C4-2B (cell line): ENCODE measurements around the gene C12orf42.

Source experiments
- ZFX ChIP-seq: fragments of 450-650 bp; IDR thresholded peaks from 2 replicates; pipeline ENCODE4 v1.6.1; 2017
- TF ChIP-seq, protein P1 (sequence below): fragments of 450-650 bp; conservative IDR thresholded peaks from 2 replicates; pipeline ENCODE4 v1.5.1; 2017; ENCODE audit warnings: mild to moderate bottlenecking

DNA sequence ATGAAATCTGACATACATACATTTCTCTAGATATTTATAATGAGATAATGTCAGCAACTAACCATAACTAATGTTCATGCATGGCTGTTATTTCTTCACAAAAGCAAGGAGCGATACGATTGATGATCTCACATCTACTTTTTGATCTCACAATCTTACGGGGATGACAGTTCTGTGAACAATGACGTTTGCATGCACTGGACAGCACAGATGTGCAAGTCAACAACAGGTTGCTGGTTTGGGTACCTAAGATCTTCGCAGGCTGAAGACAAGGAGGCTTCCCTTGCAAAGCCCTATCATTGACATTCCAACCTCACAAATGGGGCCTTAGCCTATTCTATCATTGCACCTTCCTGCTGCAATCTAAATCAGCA is 53.6 kb downstream of the C12orf42 start:
- TF ChIP-seq, protein P1, sequence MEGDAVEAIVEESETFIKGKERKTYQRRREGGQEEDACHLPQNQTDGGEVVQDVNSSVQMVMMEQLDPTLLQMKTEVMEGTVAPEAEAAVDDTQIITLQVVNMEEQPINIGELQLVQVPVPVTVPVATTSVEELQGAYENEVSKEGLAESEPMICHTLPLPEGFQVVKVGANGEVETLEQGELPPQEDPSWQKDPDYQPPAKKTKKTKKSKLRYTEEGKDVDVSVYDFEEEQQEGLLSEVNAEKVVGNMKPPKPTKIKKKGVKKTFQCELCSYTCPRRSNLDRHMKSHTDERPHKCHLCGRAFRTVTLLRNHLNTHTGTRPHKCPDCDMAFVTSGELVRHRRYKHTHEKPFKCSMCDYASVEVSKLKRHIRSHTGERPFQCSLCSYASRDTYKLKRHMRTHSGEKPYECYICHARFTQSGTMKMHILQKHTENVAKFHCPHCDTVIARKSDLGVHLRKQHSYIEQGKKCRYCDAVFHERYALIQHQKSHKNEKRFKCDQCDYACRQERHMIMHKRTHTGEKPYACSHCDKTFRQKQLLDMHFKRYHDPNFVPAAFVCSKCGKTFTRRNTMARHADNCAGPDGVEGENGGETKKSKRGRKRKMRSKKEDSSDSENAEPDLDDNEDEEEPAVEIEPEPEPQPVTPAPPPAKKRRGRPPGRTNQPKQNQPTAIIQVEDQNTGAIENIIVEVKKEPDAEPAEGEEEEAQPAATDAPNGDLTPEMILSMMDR, result no peak
- no peak for TF ChIP-seq ZFX
